HG02885 (cell line): ENCODE results near the gene ASPG.

Experiments
- ATAC-seq: cut with Tn5 transposase; IDR thresholded peaks from one replicate; pipeline ENCODE4 v1.9.1; 2021; ENCODE audit warnings: mild to moderate bottlenecking; ENCODE audit not compliant: unreplicated experiment, poor library complexity

The ASPG gene

DNA sequence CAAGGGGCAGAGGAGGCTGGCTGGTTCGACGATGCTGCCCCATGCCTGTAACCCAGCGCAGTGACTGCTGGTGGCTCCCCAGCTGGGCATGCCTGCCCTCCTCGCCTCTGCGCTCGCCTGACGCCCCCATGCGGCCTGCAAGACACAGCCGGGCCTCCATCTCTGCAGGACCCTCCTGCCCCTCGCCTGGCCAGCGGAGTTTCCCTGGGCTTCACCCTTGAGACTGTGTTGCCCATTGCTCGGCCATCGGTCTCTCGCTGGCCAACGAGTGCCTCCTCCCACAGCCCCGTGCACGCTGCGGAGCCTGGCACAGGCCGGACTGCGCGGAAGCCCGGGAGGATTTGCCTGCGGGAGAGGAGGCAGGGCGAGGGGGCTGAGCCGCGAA lies 17.6 kb downstream of the ASPG start:
- ATAC-seq = no peak

DNA sequence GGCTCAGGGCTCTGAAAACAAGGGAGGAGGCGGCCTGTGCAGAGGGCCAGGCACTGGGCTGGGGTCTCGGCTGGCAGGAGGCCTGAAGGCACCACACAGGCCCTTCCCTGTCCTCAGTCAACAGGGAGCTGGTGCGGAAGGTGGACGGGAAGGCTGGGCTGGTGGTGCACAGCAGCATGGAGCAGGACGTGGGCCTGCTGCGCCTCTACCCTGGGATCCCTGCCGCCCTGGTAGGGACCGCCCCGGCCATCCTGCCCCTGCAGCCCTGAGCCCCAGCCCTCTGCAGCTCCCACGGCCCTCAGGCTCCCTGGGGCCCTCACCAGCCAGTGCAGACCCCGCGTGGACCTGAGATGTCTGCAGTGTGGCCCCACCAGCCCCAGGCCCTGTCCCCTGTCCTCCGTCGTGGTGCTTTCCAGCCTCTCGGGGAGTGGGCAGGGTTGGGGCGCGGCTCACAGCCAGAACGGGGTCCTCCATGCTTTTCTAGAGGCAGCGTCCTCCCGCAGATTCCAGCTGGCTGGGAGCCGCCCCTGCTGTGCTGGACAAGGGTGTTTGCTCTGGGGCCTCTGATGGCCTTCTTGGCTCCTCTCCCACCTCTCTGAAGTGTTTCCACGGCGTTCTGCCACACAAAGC lies 18.1 kb downstream of the ASPG start:
- no peak for ATAC-seq

DNA sequence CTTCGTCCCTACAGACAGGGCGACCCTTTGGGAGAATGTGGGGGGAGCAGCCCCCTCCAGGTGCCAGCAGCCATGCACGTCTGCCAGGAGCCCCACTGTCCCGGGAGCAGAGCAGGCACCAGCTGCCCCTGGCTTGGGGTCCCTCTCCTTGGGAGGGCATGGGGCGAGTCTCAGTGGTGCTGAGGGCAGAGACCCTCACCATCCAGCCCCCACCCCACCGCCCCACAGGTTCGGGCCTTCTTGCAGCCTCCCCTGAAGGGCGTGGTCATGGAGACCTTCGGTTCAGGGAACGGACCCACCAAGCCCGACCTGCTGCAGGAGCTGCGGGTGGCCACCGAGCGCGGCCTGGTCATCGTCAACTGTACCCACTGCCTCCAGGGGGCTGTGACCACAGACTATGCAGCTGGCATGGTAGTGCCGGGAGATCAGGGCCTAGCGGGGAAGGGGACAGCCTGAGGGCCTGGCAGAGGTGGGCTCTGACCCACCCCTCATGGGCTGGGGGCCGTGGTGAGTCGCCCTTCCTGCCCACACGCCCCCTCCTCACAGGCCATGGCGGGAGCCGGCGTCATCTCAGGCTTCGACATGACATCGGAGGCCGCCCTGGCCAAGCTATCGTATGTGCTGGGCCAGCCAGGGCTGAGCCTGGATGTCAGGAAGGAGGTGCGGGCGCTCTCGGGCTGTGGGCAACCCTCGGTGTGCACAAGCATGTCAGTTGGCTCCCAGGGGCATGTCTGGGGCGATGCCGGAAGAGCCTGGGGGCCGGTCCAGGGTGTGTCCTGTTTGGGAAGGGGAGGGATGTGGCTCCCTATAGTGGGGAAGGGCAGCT lies 18.8 kb downstream of the ASPG start:
- no peak for ATAC-seq

DNA sequence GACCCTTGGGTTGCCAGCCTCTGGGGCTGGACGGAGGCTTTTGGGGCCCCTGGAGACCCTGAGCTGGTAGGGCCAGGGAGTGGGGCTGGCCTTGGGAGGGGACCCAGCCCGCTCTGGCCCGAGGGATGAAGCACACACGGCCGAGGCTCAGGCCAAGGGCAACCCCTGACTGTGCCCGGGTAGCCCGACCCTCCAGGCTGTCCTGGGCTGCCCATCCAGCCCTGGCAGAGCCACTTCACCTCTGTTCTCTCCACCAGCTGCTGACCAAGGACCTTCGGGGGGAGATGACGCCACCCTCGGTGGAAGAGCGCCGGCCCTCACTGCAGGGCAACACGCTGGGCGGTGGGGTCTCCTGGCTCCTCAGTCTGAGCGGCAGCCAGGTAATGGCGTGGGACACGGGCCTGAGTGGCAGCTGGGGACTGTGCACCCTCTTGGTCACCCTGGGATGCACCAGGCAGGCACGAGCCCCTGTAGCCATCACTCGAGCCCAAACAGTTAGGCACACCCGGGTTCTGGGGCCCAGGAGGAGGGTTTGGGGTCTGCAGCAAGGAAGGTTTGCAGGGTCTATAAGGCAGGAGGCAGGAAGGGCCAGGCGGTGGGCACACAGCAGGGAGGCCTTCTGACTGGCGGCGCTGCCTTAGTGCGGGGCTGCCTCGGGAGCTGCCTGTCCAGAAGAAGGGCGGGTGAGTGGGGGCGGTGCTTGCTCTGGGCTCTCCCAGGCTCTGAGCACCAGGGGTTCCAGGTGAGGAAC lies 19.7 kb downstream of the ASPG start:
- ATAC-seq = no peak

DNA sequence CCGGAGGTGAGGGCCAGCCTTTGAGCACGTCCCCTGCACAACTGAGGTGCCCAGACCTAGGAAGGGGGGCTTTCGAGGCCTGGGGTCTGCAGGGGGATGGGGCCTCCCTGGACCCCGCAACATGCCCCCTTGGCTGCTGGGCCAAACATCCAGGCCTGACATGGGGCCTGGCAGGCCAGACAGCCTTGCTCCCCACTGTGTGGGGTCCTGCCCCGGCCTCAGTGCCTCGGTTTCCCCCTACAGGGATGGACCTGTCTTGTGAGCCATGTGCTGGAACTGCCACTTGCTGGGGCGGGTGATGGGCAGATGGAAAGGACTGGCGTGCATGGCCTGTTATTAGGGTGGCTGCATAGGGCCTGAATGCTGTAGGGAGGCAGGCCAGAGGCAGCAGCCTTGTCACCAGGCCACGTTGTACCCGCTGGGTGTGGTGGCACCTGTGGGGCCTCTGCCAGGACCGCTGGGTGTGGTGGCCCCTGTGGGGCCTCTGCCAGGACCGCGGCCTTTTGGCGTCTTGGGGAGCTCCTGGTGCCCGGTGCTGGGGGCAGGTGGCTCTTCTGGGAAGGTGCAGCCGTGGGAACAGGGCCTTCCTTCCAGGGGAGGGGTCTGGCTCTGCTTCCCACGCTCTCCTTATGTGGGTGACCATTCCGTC lies 20.4 kb downstream of the ASPG start:
- no peak for ATAC-seq

DNA sequence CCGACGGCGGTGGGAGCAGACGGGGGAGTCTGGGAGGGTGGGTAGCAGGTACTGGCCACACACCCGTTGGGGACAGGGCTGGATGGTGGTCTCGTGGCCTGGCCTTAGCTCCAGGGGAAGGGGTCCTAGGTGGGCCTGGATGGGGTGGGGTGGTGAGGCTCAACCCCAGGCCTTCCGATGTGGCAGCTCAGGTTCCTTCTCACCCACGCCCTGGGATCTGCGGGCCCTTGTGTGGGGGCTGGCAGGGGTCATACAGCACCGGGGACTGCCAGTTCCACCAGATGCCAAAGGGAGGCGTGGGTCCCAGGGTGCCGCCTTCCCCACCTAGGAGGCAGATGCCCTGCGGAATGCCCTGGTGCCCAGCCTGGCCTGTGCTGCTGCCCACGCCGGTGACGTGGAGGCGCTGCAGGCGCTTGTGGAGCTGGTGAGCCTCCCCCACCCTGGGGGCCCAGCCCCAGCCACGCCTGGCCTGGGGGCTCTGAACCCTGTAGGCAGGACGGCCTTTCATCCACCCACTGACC lies 21.0 kb downstream of the ASPG start:
- no peak for ATAC-seq

DNA sequence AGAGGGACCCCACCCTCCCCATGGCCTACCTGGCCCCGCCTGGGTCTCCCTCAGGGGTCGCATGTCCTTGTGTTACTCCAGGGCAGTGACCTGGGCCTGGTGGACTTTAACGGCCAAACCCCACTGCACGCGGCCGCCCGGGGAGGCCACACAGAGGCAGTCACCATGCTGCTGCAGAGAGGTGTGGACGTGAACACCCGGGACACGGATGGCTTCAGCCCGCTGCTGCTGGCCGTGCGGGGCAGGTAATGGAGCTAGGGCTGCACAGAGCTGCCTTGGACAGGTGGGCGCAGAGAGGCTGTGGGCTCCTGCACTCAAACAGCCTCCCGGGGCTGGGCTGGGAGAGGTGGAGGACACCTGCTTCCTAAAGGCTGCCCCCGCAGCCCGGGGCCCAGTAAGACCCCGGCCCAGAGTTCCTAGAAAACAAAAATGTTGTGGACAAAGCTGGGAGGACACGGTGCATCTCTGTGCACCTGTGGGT lies 21.6 kb downstream of the ASPG start:
- no peak for ATAC-seq

DNA sequence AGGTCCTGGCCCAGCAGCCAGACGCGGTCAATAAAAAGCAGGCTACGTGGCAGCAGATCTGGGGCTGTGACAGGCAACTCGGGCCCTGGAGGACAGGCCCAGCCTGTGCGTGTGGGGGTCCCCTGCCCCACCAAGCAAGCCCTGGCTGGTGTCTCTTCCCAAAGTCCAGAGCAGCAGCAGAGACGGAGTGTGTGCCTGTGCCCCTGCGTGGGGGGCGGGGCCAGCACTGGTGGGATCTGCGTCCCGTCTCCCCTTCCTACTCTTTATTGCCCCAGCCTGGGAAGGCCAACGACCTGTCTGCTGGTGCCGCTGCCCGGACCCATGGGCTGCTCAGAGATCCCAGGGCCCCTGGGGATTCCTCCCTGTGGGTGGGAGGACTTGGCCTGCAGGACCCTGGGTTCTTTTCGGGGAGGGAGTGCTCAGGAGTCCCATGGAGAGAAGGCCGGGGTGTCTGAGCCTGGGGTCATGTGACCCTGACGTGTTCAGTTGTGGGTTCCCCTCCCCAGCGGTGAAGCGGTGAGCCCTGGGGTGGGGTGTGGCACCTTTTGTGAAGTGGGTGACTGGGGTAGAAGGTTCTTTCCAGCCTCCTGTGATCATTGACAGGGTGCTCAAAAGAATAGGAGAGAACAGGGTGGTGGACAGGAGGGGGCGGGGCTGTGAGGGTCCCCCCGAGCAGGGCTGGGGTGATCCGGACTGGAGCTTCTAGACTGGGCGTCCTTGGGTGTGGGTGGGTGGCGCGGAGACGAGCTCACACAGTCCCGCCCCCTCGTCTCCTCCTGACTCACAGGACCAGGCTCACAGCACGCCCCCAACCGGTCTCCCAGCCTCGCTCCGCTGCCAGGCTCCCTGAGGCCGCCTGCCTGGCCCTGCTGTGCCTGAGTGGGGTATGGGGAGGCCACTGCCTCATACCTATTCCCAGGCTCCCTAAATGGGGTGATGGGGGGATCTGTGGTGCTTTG lies 22.4 kb downstream of the ASPG start:
- no peak for ATAC-seq

DNA sequence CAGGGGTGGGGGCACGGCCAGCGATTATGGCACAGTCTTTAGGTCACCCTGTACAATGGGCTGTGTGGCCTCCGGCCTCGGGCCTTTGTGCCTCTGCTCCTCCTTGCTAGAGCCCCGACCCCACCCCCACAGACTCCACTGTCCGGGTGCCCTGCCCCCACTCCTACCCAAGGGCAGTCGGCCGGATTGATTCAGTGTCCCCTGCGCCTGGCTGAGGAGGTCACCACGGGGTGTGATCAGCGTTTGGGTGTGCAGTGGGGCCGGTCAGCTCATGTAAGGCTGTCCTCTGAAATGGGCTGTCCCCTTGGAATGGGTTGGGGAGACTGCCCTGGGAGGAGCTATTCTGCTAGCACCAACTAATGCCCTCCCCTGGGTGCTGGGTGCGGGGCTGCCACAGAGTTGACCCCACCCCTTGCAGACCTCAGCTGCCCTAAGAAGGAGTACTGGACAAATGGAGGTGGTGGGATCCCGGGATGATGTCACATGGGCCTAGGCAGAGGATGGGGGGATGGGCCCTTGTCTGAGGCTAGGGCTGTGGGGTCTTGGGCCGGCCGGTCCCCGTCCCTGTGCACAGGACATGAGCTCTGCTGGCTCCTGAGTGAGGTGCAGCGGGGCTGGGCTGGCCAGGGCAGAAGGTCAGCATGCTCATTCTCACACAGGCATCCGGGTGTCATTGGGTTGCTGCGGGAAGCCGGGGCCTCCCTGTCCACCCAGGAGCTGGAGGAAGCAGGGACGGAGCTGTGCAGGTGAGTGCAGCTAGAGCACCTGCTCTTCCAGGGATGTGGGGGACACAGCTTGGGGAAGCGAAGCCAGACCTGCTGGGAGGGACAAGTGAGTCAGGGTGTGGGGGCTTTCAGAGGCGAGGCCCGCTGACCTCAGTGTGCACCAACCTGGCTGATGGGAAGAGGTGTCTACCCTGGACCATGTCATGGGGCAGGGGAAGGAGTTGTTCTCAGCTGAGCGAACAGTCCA lies 23.4 kb downstream of the ASPG start:
- no peak for ATAC-seq

DNA sequence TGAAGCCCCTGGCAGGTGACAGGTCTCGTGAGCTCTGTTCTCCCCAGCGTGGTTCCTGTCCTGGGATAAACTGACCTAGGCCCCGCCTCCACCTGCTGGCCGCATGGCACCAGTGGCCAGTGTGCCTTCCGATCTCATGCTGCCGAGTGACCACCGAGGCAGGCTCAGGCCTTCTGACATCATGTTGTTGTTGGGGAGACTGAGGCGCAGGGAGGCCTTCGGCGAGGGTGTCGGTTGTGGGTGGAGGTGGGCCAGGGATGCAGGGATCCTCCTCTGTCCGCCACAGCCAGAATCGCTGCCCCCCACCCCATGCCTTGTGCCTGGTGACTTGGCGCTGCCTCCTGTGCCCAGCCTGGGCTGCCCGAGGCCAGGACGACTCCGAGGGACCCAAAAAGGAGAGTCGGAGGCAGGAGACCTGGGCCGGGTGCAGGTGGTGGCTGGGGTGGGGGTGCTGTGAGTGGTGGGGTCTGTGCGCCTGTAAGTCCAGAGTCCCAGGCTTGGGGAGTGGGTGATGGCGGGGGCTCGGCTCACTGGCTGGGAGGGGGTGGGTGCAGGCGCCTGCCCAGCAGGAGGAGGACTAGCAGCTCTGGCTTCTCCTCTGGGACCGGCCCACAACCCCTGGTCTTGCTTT lies 24.3 kb downstream of the ASPG start:
- ATAC-seq = no peak

DNA sequence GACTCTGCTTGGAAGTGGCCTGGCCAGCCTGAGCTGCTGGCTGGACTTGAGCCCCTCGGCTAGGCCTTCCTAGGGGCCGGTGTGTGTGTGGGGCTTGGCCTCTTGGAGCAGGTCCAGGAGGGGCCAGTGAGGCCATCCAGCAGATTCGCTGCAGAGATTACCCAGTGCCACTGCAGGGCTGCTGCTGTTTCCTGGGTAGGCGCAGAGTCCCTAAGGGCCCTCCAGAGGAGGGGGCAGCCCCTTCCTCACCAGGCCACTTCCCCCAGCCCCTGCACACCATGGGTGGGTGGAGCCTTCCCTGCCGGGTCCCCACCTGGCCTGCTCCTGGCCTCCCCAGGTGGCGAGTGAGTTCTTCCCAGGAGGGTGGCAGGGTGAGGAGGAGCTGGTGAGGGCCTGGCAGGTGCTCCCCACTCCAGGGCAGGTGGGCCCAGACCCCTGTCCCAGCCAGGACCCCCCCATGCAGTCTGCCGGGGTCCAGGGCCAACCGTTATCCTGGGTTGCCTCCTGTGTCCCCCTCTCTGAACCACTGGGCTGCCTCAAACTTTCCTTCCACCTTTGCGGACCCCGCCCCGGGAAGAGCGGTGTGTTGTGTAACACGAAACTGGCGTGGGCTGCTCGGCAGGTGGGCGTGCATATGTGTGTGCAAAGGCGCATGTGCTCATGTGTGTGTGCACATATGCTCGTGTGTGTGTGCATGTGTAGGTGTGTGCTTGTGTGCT lies 25.1 kb downstream of the ASPG start:
- ATAC-seq = no peak

DNA sequence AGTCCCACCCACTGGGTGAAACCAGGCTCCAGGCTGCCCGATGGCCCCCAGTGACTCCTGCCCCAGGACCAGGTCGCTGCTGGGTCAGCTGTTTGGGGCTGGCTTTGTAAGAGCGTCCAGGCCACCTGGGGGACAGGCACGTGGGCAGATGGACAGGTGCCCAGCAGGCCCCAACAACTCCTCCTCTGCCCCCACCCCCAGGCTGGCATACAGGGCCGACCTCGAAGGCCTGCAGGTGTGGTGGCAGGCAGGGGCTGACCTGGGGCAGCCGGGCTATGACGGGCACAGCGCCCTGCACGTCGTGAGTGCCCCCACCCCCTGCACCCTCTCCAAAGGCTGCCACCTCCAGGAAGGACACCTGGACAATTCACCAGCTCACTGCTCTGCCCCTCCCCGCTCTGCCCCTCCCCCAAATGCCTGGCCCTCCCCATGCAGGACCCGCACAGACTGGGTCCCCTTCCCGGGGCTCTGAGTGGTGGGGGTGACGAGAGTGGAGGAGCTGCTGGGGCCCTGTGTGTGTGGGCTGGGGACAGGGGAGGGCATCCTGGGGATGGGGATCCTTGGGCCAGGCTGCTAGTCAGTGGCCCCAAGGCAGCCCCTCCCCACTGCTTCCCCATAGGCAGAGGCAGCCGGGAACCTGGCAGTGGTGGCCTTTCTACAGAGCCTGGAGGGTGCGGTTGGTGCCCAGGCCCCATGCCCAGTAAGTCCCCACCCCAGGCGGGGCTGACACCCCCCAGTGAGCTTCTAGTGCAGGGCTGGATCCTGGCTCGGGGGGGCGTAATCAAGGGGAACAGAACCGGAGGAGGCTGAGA lies 26.0 kb downstream of the ASPG start:
- no peak for ATAC-seq

DNA sequence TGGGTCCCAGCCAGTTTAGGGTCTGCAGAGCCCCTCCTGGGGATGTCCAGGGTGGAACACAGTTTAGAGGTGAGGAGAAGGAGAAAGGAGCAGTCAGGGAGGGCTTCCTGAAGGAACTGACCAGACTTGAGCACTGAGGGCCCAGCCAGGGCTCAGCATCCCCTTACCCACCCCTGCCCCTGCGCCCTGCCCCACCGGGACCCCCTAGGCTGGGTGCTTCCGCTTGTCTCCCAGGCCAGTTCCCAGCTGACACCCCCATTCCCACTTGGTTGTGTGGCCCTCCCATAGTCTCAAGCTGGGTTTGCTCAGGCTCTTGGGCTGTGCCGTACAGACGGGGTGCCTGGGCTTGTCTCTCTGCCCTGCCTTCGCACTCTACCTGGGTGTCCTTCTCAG lies 26.6 kb downstream of the ASPG start:
- no peak for ATAC-seq

DNA sequence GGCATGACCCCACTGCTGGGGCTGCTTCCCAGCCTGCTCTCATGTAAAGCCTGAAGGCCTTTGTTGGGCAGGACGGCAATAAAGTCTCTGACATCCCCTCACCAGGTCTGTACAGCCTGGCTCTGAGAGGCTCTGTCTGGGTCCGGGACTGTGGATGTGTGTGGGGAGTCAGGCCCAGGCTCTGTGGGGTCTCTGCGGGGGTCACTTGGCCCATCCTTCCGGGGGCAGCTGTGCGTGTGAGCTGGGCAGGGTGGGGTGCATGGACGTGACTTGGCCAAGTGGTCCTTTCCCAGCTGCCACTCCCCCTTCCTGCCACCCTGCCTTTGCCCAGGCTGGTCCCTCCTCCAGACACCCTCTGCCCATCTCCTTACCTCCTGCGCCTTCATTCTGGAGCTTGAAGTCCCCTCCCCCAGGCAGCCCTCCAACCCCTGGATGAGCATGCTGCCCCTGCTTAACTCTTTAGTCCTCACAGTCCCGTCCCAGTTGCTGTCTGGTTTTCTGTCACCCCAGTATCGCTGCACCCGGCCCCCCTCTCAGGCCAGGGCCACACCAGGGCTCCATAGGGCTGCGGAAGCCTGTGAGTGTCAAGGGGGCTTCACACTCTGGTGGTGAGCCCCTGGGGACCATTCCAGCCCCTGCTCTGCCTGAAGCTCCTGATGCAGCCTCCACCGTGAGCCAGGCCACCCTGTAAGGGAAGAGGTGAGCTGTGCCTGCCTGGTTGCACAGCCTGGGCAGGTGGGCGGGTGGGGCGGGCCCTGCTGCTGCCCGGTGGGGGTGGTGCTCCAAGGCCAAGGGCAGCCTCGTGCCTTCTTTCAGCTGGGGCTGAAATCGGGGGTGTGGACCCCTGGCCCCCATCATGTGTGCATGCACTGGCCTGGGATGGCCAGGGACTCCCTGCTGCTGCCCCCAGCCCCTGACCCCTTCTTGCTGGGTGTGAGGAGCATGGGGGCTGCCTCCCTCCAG lies 27.4 kb downstream of the ASPG start:
- no peak for ATAC-seq
